Aorta (tissue), 5 donors: ENCODE results near the gene FAM163A. TPM values are rescaled to one million over a fixed set of nuclear protein-coding genes. Genes with fewer than 3 reads are reported as not detected.
A peak's percentile ranks its signal among the peaks of the same experiment; 100 is the strongest.
"Not testable (repeated sequence)": the region's sequence is repeated elsewhere in the genome, so short reads cannot be mapped to it uniquely, and the experiment has no call there.

Experiments
- ATAC-seq: fragments of 200-7000 bp; cut with Tn5 transposase; one replicate; pipeline ENCODE4 v1.9.1; 2022; ENCODE audit warnings: moderate library complexity; ENCODE audit not compliant: low FRiP score
- DNase-seq, 2 donors: peaks; one replicate each; pipeline ENCODE4 v3.0.0-alpha.2; 2020
- H3K27ac ChIP-seq, 2 donors: one replicate each; pipeline ENCODE4 v1.5.1; 2013; ENCODE audit warnings: low read length in 2 of 2, mild to moderate bottlenecking in 2 of 2, moderate library complexity in 2 of 2, control low read depth in 1 of 2, inconsistent platforms in 1 of 2, low read depth in 1 of 2
- H3K27me3 ChIP-seq, 2 donors: one replicate each; pipeline ENCODE4 v1.6.1; 2013; ENCODE audit warnings: control low read depth in 1 of 2, low read length in 1 of 2, mild to moderate bottlenecking in 1 of 2, moderate library complexity in 1 of 2; ENCODE audit not compliant: insufficient read depth in 2 of 2, control insufficient read depth in 1 of 2
- H3K36me3 ChIP-seq, 2 donors: one replicate each; pipeline ENCODE4 v1.6.1; 2013; ENCODE audit warnings: control low read depth in 1 of 2, low read length in 1 of 2, mild to moderate bottlenecking in 1 of 2; ENCODE audit not compliant: insufficient read depth in 2 of 2, control insufficient read depth in 1 of 2
- H3K4me1 ChIP-seq, 2 donors: one replicate each; pipeline ENCODE4 v1.6.1; 2013; ENCODE audit warnings: low read length in 2 of 2, control low read depth in 1 of 2, mild to moderate bottlenecking in 1 of 2, moderate library complexity in 1 of 2; ENCODE audit not compliant: insufficient read depth in 2 of 2, control insufficient read depth in 1 of 2
- H3K4me3 ChIP-seq, 2 donors: one replicate each; pipeline ENCODE4 v1.5.1; 2013; ENCODE audit warnings: low read length in 2 of 2, control low read depth in 1 of 2, mild to moderate bottlenecking in 1 of 2
- H3K9me3 ChIP-seq: one replicate; pipeline ENCODE4 v1.6.1; 2013; ENCODE audit warnings: mild to moderate bottlenecking, low read length; ENCODE audit not compliant: control insufficient read depth
- WGBS, 2 donors: extraction: QIAGEN DNeasy Blood & Tissue Kit; methylation state at CpG; one replicate each; pipeline ENCODE4 v1.1.7; 2013; 5-methylcytosine and 5-hydroxymethylcytosine counted together
- intact Hi-C, 2 donors: fragments of 100-400 bp; cut with DNase I; formaldehyde crosslinking; loops; one replicate each; pipeline versions ENCODE4 v1.14.2 to v1.15.0; 2022
- polyA plus RNA-seq, 2 donors: library from polyadenylated mRNA; stranded (reverse); fragments of 200-250 nt; gene quantifications; one replicate each; pipeline ENCODE4 v1.2.3, GENCODE V29; 2013
- total RNA-seq, 2 donors: library from RNA; stranded (reverse); fragmentation: NEBNext Ultra II Directional; extraction: Animal tissue kit (Norgen Biotek cat#: 25700); gene quantifications; one replicate each; pipeline ENCODE4 v1.2.1, GENCODE V29; 2021
- donor health status: healthy with polysubstance abuse.
- donor health status: Bipolar disorder and iron deficiency.
- donor health status: DM: no; HTN: no; CAD: no.
- donor health status: DM: no; HTN: no; CAD: no.
- donor health status: DM: yes; HTN: yes; CAD: no.

FAM163A gene
- total and polyA plus RNA-seq, 4 donors: not detected

GRCh38 chr1:179794669-179795068 is 51.6 kb downstream of the FAM163A start:
- no peak for ATAC-seq
- H3K9me3 ChIP-seq: no peaks in the 10 kb centered on the region
- no peak overlapping the region for H3K4me3 ChIP-seq
- no peaks in the 10 kb centered on the region for H3K4me1 ChIP-seq
- no peak overlapping the region for H3K27ac ChIP-seq
- WGBS, 2 donors: 34 to 35% methylated on average over 4 of the region's 4 CpGs
- no peaks in the 10 kb centered on the region for H3K36me3 ChIP-seq
- intact Hi-C loops: no loop called here
- no peak for DNase-seq
- H3K27me3 ChIP-seq: no peaks in the 10 kb centered on the region

DNA sequence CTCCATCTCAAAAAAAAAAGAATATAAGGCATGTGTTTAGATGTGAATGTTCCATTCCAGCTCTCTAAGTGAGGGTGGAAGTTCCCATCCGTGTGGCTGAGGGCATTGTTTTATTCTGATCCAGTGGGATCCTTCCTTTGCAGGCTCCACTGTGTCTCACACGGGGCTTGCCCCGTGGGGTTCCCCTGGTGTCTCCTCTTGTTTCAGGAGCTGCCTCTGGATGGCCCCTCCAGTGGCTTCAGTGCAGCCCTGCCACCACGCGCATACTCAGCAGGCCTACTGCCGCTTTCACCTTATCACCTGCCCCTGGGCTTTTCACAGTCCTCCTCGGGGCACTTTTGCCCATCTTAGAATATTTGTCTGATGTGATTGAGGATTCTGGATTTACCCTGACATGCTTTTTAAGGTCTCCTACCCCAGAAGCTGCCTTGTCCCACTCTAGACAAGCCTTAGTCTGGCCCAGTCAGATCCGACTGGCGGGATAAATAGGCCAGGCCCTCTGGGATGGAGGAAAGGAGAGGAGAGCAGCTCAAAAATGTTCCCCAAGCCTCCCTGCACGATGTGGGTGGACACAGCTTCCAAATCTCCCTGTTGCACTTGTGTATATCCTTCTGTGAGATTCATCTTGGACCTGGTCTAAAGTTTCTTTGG is 55.2 kb downstream of the FAM163A start:
- intact Hi-C loops: no loop called here

DNA sequence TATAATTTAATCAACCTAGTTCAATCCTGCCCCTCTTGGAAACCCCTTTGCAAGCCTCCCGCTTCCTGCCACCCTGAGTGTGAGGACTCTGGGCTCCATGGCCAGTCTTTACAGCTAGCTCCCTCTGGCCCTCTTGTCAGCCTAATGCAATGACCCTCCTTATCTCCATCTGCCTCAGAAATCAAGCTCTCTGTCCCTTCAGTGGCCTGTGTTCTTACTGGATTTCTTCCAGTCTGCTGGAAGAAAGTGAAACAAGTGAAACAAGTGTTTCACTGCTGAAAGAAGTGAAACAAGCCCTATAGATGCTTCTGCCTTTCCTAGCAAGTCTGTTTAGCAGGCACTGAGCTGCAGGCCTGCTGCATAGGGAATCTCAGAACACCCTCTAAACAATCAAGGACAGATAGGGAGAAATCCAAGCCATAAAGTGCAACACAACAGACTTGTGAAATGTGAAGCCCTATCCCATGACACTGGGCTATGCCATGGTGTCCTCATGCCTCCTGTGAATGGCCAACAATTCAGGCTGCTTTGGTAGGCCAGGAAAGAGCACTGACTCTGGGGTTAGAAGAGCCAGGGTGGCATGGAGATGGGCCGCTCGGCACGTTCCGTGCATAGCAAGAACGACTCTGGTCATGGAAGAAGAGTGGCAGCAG is 55.9 kb downstream of the FAM163A start:
- Histone ChIP-seq H3K4me3 (no peak overlapping the region), H3K36me3 (no peaks in the 10 kb centered on the region), H3K27ac (no peak overlapping the region), H3K4me1 (no peaks in the 10 kb centered on the region), H3K9me3 (no peaks in the 10 kb centered on the region), H3K27me3 (no peaks in the 10 kb centered on the region)
- intact Hi-C loops: no loop called here
- DNase-seq (no peak), ATAC-seq (no peak)
- 96% methylated on average over 6 of the region's 6 CpGs for WGBS, 2 donors

More for the DNA sequence above, 55.2 kb downstream of the FAM163A start:
- 84 to 91% methylated on average over 10 of the region's 10 CpGs for WGBS, 2 donors
- Histone ChIP-seq H3K4me3 (no peak overlapping the region), H3K36me3 (no peaks in the 10 kb centered on the region), H3K4me1 (no peaks in the 10 kb centered on the region), H3K27me3 (no peaks in the 10 kb centered on the region), H3K9me3 (no peaks in the 10 kb centered on the region), H3K27ac (no peak overlapping the region)
- ATAC-seq (no peak), DNase-seq (no peak)

- Histone ChIP-seq H3K36me3 (no peaks in the 10 kb centered on the region), H3K27ac (no peak overlapping the region), H3K4me3 (no peak overlapping the region), H3K27me3 (no peaks in the 10 kb centered on the region), H3K9me3 (no peaks in the 10 kb centered on the region), H3K4me1 (no peaks in the 10 kb centered on the region)
- ATAC-seq: no peak
- intact Hi-C loops: no loop called here
- WGBS, 2 donors: 93 to 94% methylated on average over 4 of the region's 4 CpGs
- DNase-seq: no peak
Measured at GRCh38 chr1:179800481-179800880, 57.4 kb downstream of the FAM163A start.

- no peaks in the 10 kb centered on the region for H3K4me1 ChIP-seq
- 73 to 80% methylated on average over 6 of the region's 6 CpGs for WGBS, 2 donors
- intact Hi-C loops: no loop called here
- no peaks in the 10 kb centered on the region for H3K27me3 ChIP-seq
- H3K4me3 ChIP-seq: no peak overlapping the region
- H3K9me3 ChIP-seq: no peaks in the 10 kb centered on the region
- H3K27ac ChIP-seq: no peak overlapping the region
- H3K36me3 ChIP-seq: no peaks in the 10 kb centered on the region
- DNase-seq: no peak
- ATAC-seq: no peak
Measured at GRCh38 chr1:179803104-179803503, 60.0 kb downstream of the FAM163A start.

- ATAC-seq: no peak
- 83 to 97% methylated on average over 1 of the region's 1 CpG for WGBS, 2 donors
Measured at GRCh38 chr1:179803918-179804317, 60.8 kb downstream of the FAM163A start.

DNA sequence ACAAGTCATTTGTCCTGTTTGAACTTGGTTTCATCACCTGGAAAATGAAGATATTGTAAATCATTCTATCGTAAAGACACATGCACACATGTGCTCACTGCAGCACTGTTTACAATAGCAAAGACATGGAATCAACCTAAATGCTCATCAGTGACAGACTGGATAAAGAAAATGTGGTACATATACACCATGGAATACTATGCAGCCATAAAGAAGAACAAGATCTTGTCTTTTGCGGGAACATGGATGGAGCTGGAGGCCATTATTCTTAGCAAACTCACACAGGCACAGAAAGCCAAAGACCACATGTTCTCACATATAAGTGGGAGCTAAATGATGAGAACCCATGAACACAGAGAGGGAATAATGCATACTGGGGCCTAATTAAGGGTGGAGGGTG is 61.3 kb downstream of the FAM163A start:
- H3K36me3 ChIP-seq, H3K27me3 ChIP-seq, intact Hi-C loops, H3K4me1 ChIP-seq, H3K4me3 ChIP-seq, H3K9me3 ChIP-seq, DNase-seq, H3K27ac ChIP-seq, ATAC-seq: not testable (repeated sequence)
- 99% methylated on average over 2 of the region's 2 CpGs for WGBS, 2 donors

More at GRCh38 chr1:179803918-179804317, 60.8 kb downstream of the FAM163A start:
- Histone ChIP-seq H3K4me3 (no peak overlapping the region), H3K27me3 (no peaks in the 10 kb centered on the region), H3K36me3 (no peaks in the 10 kb centered on the region), H3K4me1 (no peaks in the 10 kb centered on the region), H3K9me3 (no peaks in the 10 kb centered on the region), H3K27ac (no peak overlapping the region)
- DNase-seq: no peak
- intact Hi-C loops: no loop called here

- H3K27ac ChIP-seq: no peak overlapping the region
- 93% methylated on average over 19 of the region's 19 CpGs for WGBS, 2 donors
- H3K9me3 ChIP-seq: no peaks in the 10 kb centered on the region
- no peak for ATAC-seq
- DNase-seq: peak in 1 of 2 donors; percentile 66
- no peak overlapping the region for H3K4me3 ChIP-seq
- H3K36me3 ChIP-seq: no peaks in the 10 kb centered on the region
- H3K27me3 ChIP-seq: no peaks in the 10 kb centered on the region
- no peaks in the 10 kb centered on the region for H3K4me1 ChIP-seq
- intact Hi-C loops: no loop called here
Measured at GRCh38 chr1:179805291-179806195, 62.5 kb downstream of the FAM163A start.
